Measurements from ENCODE around the gene CAP1.
"Not testable (repeated sequence)": the region's sequence is repeated elsewhere in the genome, so short reads cannot be mapped to it uniquely, and the experiment has no call there.

The CAP1 gene

GRCh38 chr1:40032240-40032891 is 8.2 kb upstream of the CAP1 start:
- Histone ChIP-seq H3K4me3 (ENCODE audit: extremely low read depth, insufficient read depth, low read length, poor library complexity, severe bottlenecking) (no peak overlapping the region), H3K36me3 (ENCODE audit: control insufficient read depth, insufficient read depth, low read length) (no peaks in the 10 kb centered on the region), H3K4me1 (ENCODE audit: control insufficient read depth, insufficient read depth, low read length, poor library complexity, severe bottlenecking) (peaks cover 17% of the 10 kb centered on the region), H3K9me3 (ENCODE audit: control insufficient read depth, low read length) (no peaks in the 10 kb centered on the region), H3K27ac (ENCODE audit: low read depth, low read length, severe bottlenecking) (no peak overlapping the region)
- 59% methylated on average over 3 of the region's 4 CpGs; no CpG with 5 or more reads in 1 of the 2 experiments for WGBS, 2 experiments (ENCODE audit: insufficient coverage in 2 of 2)

- Histone ChIP-seq H3K27ac (ENCODE audit: low read depth, low read length, severe bottlenecking) (no peak overlapping the region), H3K4me3 (ENCODE audit: extremely low read depth, insufficient read depth, low read length, poor library complexity, severe bottlenecking) (no peak overlapping the region), H3K4me1 (ENCODE audit: control insufficient read depth, insufficient read depth, low read length, poor library complexity, severe bottlenecking) (peaks cover 24% of the 10 kb centered on the region), H3K36me3 (ENCODE audit: control insufficient read depth, insufficient read depth, low read length) (no peaks in the 10 kb centered on the region), H3K9me3 (ENCODE audit: control insufficient read depth, low read length) (no peaks in the 10 kb centered on the region)
- WGBS, 2 experiments (ENCODE audit: insufficient coverage in 2 of 2): 67 to 73% methylated on average over 2 of the region's 2 CpGs
These were observed 5.7 kb upstream of the CAP1 start for GRCh38 chr1:40034869-40035268.

- no peak overlapping the region for H3K27ac ChIP-seq (ENCODE audit: low read depth, low read length, severe bottlenecking)
- 87 to 94% methylated on average over 3 of the region's 4 CpGs for WGBS, 2 experiments (ENCODE audit: insufficient coverage in 2 of 2)
These were observed 4.0 kb upstream of the CAP1 start for GRCh38 chr1:40036574-40036973.

GRCh38 chr1:40037254-40037653 is 3.3 kb upstream of the CAP1 start:
- not testable (repeated sequence) for H3K27ac ChIP-seq (ENCODE audit: low read depth, low read length, severe bottlenecking); H3K4me3 ChIP-seq (ENCODE audit: extremely low read depth, insufficient read depth, low read length, poor library complexity, severe bottlenecking); H3K36me3 ChIP-seq (ENCODE audit: control insufficient read depth, insufficient read depth, low read length); H3K9me3 ChIP-seq (ENCODE audit: control insufficient read depth, low read length)
- H3K4me1 ChIP-seq (ENCODE audit: control insufficient read depth, insufficient read depth, low read length, poor library complexity, severe bottlenecking): peaks cover 29% of the 10 kb centered on the region
- 91 to 94% methylated on average over 4 to 7 of the region's 8 CpGs for WGBS, 2 experiments (ENCODE audit: insufficient coverage in 2 of 2)

More at GRCh38 chr1:40036574-40036973, 4.0 kb upstream of the CAP1 start:
- Histone ChIP-seq H3K4me1 (ENCODE audit: control insufficient read depth, insufficient read depth, low read length, poor library complexity, severe bottlenecking) (peaks cover 24% of the 10 kb centered on the region), H3K9me3 (ENCODE audit: control insufficient read depth, low read length) (no peaks in the 10 kb centered on the region), H3K36me3 (ENCODE audit: control insufficient read depth, insufficient read depth, low read length) (peaks cover 1% of the 10 kb centered on the region), H3K4me3 (ENCODE audit: extremely low read depth, insufficient read depth, low read length, poor library complexity, severe bottlenecking) (no peak overlapping the region)

GRCh38 chr1:40038697-40039096 is 1.8 kb upstream of the CAP1 start:
- Histone ChIP-seq H3K27ac (ENCODE audit: low read depth, low read length, severe bottlenecking) (no peak overlapping the region), H3K9me3 (ENCODE audit: control insufficient read depth, low read length) (no peaks in the 10 kb centered on the region), H3K4me1 (ENCODE audit: control insufficient read depth, insufficient read depth, low read length, poor library complexity, severe bottlenecking) (peaks cover 35% of the 10 kb centered on the region), H3K36me3 (ENCODE audit: control insufficient read depth, insufficient read depth, low read length) (peaks cover 23% of the 10 kb centered on the region), H3K4me3 (ENCODE audit: extremely low read depth, insufficient read depth, low read length, poor library complexity, severe bottlenecking) (no peak overlapping the region)
- 100% methylated on average over 2 of the region's 3 CpGs; no CpG with 5 or more reads in 1 of the 2 experiments for WGBS, 2 experiments (ENCODE audit: insufficient coverage in 2 of 2)

- Histone ChIP-seq H3K27ac (ENCODE audit: low read depth, low read length, severe bottlenecking) (peak overlapping the region; percentile 93), H3K36me3 (ENCODE audit: control insufficient read depth, insufficient read depth, low read length) (peaks cover 29% of the 10 kb centered on the region), H3K4me3 (ENCODE audit: extremely low read depth, insufficient read depth, low read length, poor library complexity, severe bottlenecking) (peak overlapping the region; percentile 99), H3K9me3 (ENCODE audit: control insufficient read depth, low read length) (no peaks in the 10 kb centered on the region), H3K4me1 (ENCODE audit: control insufficient read depth, insufficient read depth, low read length, poor library complexity, severe bottlenecking) (peaks cover 35% of the 10 kb centered on the region)
- 8 to 15% methylated on average over 7 to 10 of the region's 10 CpGs for WGBS, 2 experiments (ENCODE audit: insufficient coverage in 2 of 2)
These were observed 1.2 kb upstream of the CAP1 start for GRCh38 chr1:40039245-40039756.

GRCh38 chr1:40039757-40040510 is 595 bp upstream of the CAP1 start:
- H3K4me3 ChIP-seq (ENCODE audit: extremely low read depth, insufficient read depth, low read length, poor library complexity, severe bottlenecking): peak overlapping the region; percentile 99
- H3K27ac ChIP-seq (ENCODE audit: low read depth, low read length, severe bottlenecking): peak overlapping the region; percentile 93
- H3K36me3 ChIP-seq (ENCODE audit: control insufficient read depth, insufficient read depth, low read length): peaks cover 34% of the 10 kb centered on the region
- H3K4me1 ChIP-seq (ENCODE audit: control insufficient read depth, insufficient read depth, low read length, poor library complexity, severe bottlenecking): peaks cover 30% of the 10 kb centered on the region
- WGBS, 2 experiments (ENCODE audit: insufficient coverage in 2 of 2): 0 to 1% methylated on average over 39 to 40 of the region's 52 CpGs
- H3K9me3 ChIP-seq (ENCODE audit: control insufficient read depth, low read length): no peaks in the 10 kb centered on the region

- Histone ChIP-seq H3K27ac (ENCODE audit: low read depth, low read length, severe bottlenecking) (no peak overlapping the region), H3K36me3 (ENCODE audit: control insufficient read depth, insufficient read depth, low read length) (peaks cover 48% of the 10 kb centered on the region), H3K4me1 (ENCODE audit: control insufficient read depth, insufficient read depth, low read length, poor library complexity, severe bottlenecking) (peaks cover 30% of the 10 kb centered on the region), H3K9me3 (ENCODE audit: control insufficient read depth, low read length) (no peaks in the 10 kb centered on the region), H3K4me3 (ENCODE audit: extremely low read depth, insufficient read depth, low read length, poor library complexity, severe bottlenecking) (peak overlapping the region; percentile 99)
- 27 to 41% methylated on average over 5 of the region's 5 CpGs for WGBS, 2 experiments (ENCODE audit: insufficient coverage in 2 of 2)
These were observed 923 bp downstream of the CAP1 start for GRCh38 chr1:40041466-40041838.

GRCh38 chr1:40042341-40042740 is 1.8 kb downstream of the CAP1 start:
- no peak overlapping the region for H3K27ac ChIP-seq (ENCODE audit: low read depth, low read length, severe bottlenecking)
- peak overlapping the region; percentile 99 for H3K4me3 ChIP-seq (ENCODE audit: extremely low read depth, insufficient read depth, low read length, poor library complexity, severe bottlenecking)
- WGBS, 2 experiments (ENCODE audit: insufficient coverage in 2 of 2): 94 to 100% methylated on average over 1 to 4 of the region's 4 CpGs
- no peaks in the 10 kb centered on the region for H3K9me3 ChIP-seq (ENCODE audit: control insufficient read depth, low read length)
- H3K36me3 ChIP-seq (ENCODE audit: control insufficient read depth, insufficient read depth, low read length): peaks cover 55% of the 10 kb centered on the region
- peaks cover 23% of the 10 kb centered on the region for H3K4me1 ChIP-seq (ENCODE audit: control insufficient read depth, insufficient read depth, low read length, poor library complexity, severe bottlenecking)

- Histone ChIP-seq H3K27ac (ENCODE audit: low read depth, low read length, severe bottlenecking) (no peak overlapping the region), H3K36me3 (ENCODE audit: control insufficient read depth, insufficient read depth, low read length) (peaks cover 60% of the 10 kb centered on the region), H3K4me3 (ENCODE audit: extremely low read depth, insufficient read depth, low read length, poor library complexity, severe bottlenecking) (no peak overlapping the region), H3K9me3 (ENCODE audit: control insufficient read depth, low read length) (no peaks in the 10 kb centered on the region), H3K4me1 (ENCODE audit: control insufficient read depth, insufficient read depth, low read length, poor library complexity, severe bottlenecking) (peaks cover 17% of the 10 kb centered on the region)
- 100% methylated on average over 3 of the region's 3 CpGs; no CpG with 5 or more reads in 1 of the 2 experiments for WGBS, 2 experiments (ENCODE audit: insufficient coverage in 2 of 2)
These were observed 3.6 kb downstream of the CAP1 start for GRCh38 chr1:40044110-40044509.

- Histone ChIP-seq H3K27ac (ENCODE audit: low read depth, low read length, severe bottlenecking) (no peak overlapping the region), H3K9me3 (ENCODE audit: control insufficient read depth, low read length) (no peaks in the 10 kb centered on the region), H3K4me1 (ENCODE audit: control insufficient read depth, insufficient read depth, low read length, poor library complexity, severe bottlenecking) (peaks cover 15% of the 10 kb centered on the region), H3K4me3 (ENCODE audit: extremely low read depth, insufficient read depth, low read length, poor library complexity, severe bottlenecking) (no peak overlapping the region), H3K36me3 (ENCODE audit: control insufficient read depth, insufficient read depth, low read length) (peaks cover 70% of the 10 kb centered on the region)
- WGBS, 2 experiments (ENCODE audit: insufficient coverage in 2 of 2): 96 to 100% methylated on average over 3 of the region's 4 CpGs
These were observed 4.7 kb downstream of the CAP1 start for GRCh38 chr1:40045182-40045581.
